Cardiac muscle cell (in vitro differentiated cells and primary cell): ENCODE measurements around the gene WNT9B. TPM values are rescaled to one million over a fixed set of nuclear protein-coding genes. Genes with fewer than 3 reads are reported as not detected.

Experiments
- DNase-seq, 2 donors: peaks; one replicate each; pipeline versions ENCODE4 v3.0.0 to v3.0.0-alpha.2; 2010 to 2017; ENCODE audit warnings: low read depth in 1 of 2, low spot score in 1 of 2
- H3K27ac ChIP-seq: fragments of 200-600 bp; sonication (generic); 2 replicates; pipeline ENCODE4 v1.5.1; 2016
- H3K27me3 ChIP-seq: fragments of 200-600 bp; sonication (generic); 2 replicates; pipeline ENCODE4 v1.6.0; 2016; ENCODE audit warnings: control low read depth
- H3K36me3 ChIP-seq: fragments of 200-600 bp; sonication (generic); 2 replicates; pipeline ENCODE4 v1.5.1; 2016; ENCODE audit warnings: control low read depth
- H3K4me1 ChIP-seq: fragments of 200-600 bp; sonication (generic); 2 replicates; pipeline ENCODE4 v1.8.1; 2017; ENCODE audit warnings: low read depth, mild to moderate bottlenecking, mixed run types
- H3K4me3 ChIP-seq: fragments of 200-600 bp; sonication (generic); 2 replicates; pipeline ENCODE4 v1.5.1; 2016; ENCODE audit warnings: mild to moderate bottlenecking
- H3K9me3 ChIP-seq: fragments of 200-600 bp; sonication (generic); 2 replicates; pipeline ENCODE4 v1.5.1; 2017; ENCODE audit warnings: low read depth, mild to moderate bottlenecking, control low read depth
- polyA plus RNA-seq: library from polyadenylated mRNA; unstranded; fragments of >200 nt; fragmentation: Nextera tagmentation; extraction: Ambion mirVana; gene quantifications from 2 replicates; pipeline ENCODE4 v1.2.1, GENCODE V29; 2016
- total RNA-seq: library from RNA; depleted of rRNA; stranded (reverse); fragments of >200 nt; gene quantifications from 2 replicates; pipeline ENCODE4 v1.2.3, GENCODE V29; 2016
- TF ChIP-seq, protein P1 (sequence below): IDR thresholded peaks from 2 replicates; pipeline ENCODE4 v1.5.1; 2012; ENCODE audit warnings: low read depth, mild to moderate bottlenecking, low read length

Gene WNT9B
- total and polyA plus RNA-seq, 2 experiments from 2014 or later = 0.33 TPM; not detected in 1

DNA sequence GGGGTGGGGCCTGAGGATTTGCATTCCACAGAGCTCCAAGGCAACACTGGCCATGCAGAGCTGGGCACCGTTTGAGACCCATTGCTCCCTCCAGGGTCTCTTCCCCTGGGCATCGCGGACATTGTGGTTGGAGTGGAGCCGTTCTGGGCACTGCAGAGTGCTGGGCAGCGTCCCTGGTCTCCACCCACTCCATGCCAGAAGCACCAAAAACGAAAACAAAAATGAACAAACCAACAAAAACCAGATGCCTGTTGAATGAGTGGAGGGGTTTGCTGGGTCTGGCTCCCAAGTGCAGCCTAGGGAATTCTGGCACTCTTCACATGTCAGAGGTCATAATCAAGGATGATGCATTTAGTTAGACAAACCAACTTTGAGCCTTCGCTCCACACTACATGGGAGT lies 17.9 kb downstream of the WNT9B start:
- Histone ChIP-seq H3K36me3 (no peaks in the 10 kb centered on the region), H3K9me3 (no peaks in the 10 kb centered on the region), H3K27ac (no peak overlapping the region), H3K27me3 (no peaks in the 10 kb centered on the region), H3K4me1 (no peaks in the 10 kb centered on the region), H3K4me3 (no peak overlapping the region)
- no peak for DNase-seq
- TF ChIP-seq, protein P1, sequence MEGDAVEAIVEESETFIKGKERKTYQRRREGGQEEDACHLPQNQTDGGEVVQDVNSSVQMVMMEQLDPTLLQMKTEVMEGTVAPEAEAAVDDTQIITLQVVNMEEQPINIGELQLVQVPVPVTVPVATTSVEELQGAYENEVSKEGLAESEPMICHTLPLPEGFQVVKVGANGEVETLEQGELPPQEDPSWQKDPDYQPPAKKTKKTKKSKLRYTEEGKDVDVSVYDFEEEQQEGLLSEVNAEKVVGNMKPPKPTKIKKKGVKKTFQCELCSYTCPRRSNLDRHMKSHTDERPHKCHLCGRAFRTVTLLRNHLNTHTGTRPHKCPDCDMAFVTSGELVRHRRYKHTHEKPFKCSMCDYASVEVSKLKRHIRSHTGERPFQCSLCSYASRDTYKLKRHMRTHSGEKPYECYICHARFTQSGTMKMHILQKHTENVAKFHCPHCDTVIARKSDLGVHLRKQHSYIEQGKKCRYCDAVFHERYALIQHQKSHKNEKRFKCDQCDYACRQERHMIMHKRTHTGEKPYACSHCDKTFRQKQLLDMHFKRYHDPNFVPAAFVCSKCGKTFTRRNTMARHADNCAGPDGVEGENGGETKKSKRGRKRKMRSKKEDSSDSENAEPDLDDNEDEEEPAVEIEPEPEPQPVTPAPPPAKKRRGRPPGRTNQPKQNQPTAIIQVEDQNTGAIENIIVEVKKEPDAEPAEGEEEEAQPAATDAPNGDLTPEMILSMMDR = no peak

GRCh38 chr17:46869975-46870803 lies 18.8 kb downstream of the WNT9B start:
- no peaks in the 10 kb centered on the region for H3K27me3 ChIP-seq
- H3K4me1 ChIP-seq = no peaks in the 10 kb centered on the region
- no peak for DNase-seq
- no peaks in the 10 kb centered on the region for H3K36me3 ChIP-seq
- TF ChIP-seq, protein P1 = no peak
- H3K4me3 ChIP-seq = no peak overlapping the region
- no peak overlapping the region for H3K27ac ChIP-seq
- no peaks in the 10 kb centered on the region for H3K9me3 ChIP-seq

- TF ChIP-seq, protein P1 = no peak
Observed at GRCh38 chr17:46872421-46872820, 21.0 kb downstream of the WNT9B start.

GRCh38 chr17:46873941-46874645 lies 22.7 kb downstream of the WNT9B start:
- H3K27me3 ChIP-seq = no peaks in the 10 kb centered on the region
- no peaks in the 10 kb centered on the region for H3K4me1 ChIP-seq
- no peak overlapping the region for H3K4me3 ChIP-seq
- no peak for DNase-seq
- no peaks in the 10 kb centered on the region for H3K36me3 ChIP-seq
- H3K27ac ChIP-seq = no peak overlapping the region
- TF ChIP-seq, protein P1 = no peak
- no peaks in the 10 kb centered on the region for H3K9me3 ChIP-seq

More at GRCh38 chr17:46872421-46872820, 21.0 kb downstream of the WNT9B start:
- H3K9me3 ChIP-seq = no peaks in the 10 kb centered on the region
- H3K27ac ChIP-seq = no peak overlapping the region
- no peak for DNase-seq
- no peaks in the 10 kb centered on the region for H3K36me3 ChIP-seq
- H3K4me3 ChIP-seq = no peak overlapping the region
- no peaks in the 10 kb centered on the region for H3K27me3 ChIP-seq
- no peaks in the 10 kb centered on the region for H3K4me1 ChIP-seq

GRCh38 chr17:46874906-46875305 lies 23.5 kb downstream of the WNT9B start:
- Histone ChIP-seq H3K36me3 (no peaks in the 10 kb centered on the region), H3K4me1 (no peaks in the 10 kb centered on the region), H3K27ac (no peak overlapping the region), H3K9me3 (no peaks in the 10 kb centered on the region), H3K4me3 (no peak overlapping the region), H3K27me3 (no peaks in the 10 kb centered on the region)
- DNase-seq = no peak
- TF ChIP-seq, protein P1 = no peak
